SK-N-MC (cell line): ENCODE results near the gene TCN1.

Experiments used
- DNase-seq: peaks from one replicate; pipeline ENCODE4 v3.0.0-alpha.2; 2011; ENCODE audit warnings: low read depth, low spot score
- H3K27ac ChIP-seq: fragments of 200-600 bp; sonication (generic); 2 replicates; pipeline ENCODE4 v1.5.1; 2016; ENCODE audit warnings: mixed run types
- H3K36me3 ChIP-seq: fragments of 200-600 bp; sonication (generic); 2 replicates; pipeline ENCODE4 v1.6.1; 2017; ENCODE audit warnings: antibody characterized with exemption, low read length, mixed read lengths; ENCODE audit not compliant: insufficient read depth
- H3K4me3 ChIP-seq: fragments of 200-600 bp; sonication (generic); 2 replicates; pipeline ENCODE4 v1.5.1; 2016
- H3K9ac ChIP-seq: fragments of 200-600 bp; sonication (generic); 2 replicates; pipeline ENCODE4 v1.8.0; 2017; ENCODE audit warnings: mixed run types, mixed read lengths; ENCODE audit not compliant: insufficient read length
- H3K9me3 ChIP-seq: fragments of 200-600 bp; sonication (generic); 2 replicates; pipeline ENCODE4 v1.6.1; 2017; ENCODE audit warnings: low read depth, mild to moderate bottlenecking, antibody characterized with exemption, low read length, moderate library complexity, mixed read lengths
- EZH2 ChIP-seq: fragments of 200-600 bp; sonication (generic); IDR thresholded peaks from one replicate; pipeline ENCODE4 v1.6.1; 2017; ENCODE audit warnings: antibody characterized with exemption
- FOXP2 ChIP-seq: optimal IDR thresholded peaks from 2 replicates; pipeline ENCODE3; 2011; ENCODE audit warnings: mild to moderate bottlenecking, moderate library complexity; ENCODE audit not compliant: insufficient read depth; ENCODE audit errors: extremely low read length, control extremely low read depth
- POLR2AphosphoS5 ChIP-seq: IDR thresholded peaks from 2 replicates; pipeline ENCODE4 v1.6.1; 2012; ENCODE audit warnings: mild to moderate bottlenecking, low read depth, low read length, borderline replicate concordance

The TCN1 gene

DNA sequence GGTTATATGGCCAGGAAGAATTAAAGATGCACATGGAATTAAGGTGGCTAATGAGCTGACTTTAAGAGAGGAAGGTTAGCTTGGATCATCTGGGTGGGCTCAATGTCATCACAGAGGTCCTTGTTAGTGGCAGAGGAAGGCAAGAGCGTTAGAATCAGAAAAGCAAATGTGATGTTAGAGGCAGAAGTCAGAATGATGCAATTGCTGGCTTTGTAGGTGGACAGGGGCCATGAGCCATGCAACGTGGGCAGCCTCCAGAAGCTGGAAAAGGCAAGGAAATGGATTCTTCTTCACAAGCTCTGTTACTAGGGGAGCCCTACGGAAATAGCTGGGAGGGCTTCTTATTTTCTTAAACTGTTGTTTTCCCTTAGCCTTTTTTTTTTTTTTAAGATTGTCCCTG is 18.7 kb downstream of the TCN1 start:
- Histone ChIP-seq H3K27ac (no peak overlapping the region), H3K36me3 (no peaks in the 10 kb centered on the region), H3K9me3 (no peaks in the 10 kb centered on the region), H3K4me3 (no peak overlapping the region), H3K9ac (no peak overlapping the region)
- TF ChIP-seq POLR2AphosphoS5, result no peak
- no peak for TF ChIP-seq EZH2
- TF ChIP-seq FOXP2, result no peak
- DNase-seq, result no peak

DNA sequence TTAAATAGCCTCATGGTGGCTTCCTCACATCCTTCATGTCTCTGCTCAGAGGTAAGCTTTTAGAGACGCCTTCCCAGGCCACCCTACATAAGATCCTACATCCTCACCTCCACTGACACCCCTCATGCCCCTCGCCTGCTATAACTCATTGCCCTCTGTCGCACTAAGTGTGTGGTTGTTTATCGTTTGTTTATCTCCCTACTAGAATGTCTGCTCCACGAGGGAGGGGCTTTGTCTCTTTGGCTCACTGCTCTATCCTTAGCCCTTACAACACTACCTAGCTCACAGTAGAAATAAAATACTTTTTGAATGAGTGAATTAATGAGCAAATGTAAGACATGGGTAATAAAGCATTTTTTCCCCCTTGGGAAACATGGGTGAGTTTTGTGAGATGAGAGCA is 19.7 kb downstream of the TCN1 start:
- no peaks in the 10 kb centered on the region for H3K36me3 ChIP-seq
- DNase-seq, result no peak
- no peak overlapping the region for H3K9ac ChIP-seq
- H3K4me3 ChIP-seq, result no peak overlapping the region
- H3K27ac ChIP-seq, result no peak overlapping the region
- TF ChIP-seq EZH2, result no peak
- no peak for TF ChIP-seq FOXP2
- TF ChIP-seq POLR2AphosphoS5, result no peak
- H3K9me3 ChIP-seq, result no peaks in the 10 kb centered on the region

DNA sequence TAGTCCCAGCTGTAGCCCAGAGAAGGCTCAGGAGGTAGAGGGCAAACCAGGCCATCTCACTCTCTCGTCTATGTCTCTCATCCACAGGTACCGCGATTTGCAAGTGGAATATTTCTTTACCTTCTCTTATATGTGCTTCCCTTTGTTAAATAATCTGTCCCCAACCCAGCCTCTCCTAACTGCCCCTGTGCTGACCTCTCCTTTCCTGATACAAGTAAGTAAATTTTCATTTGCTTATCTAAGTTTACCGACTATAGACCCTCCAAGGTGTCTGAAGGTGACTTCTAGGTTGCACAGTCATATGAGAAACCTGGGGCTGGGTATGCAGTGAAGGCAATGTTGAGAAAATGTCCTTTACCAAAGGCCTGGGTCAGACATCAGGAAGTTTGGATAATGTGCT is 20.9 kb downstream of the TCN1 start, which contains the start of gene CBLIF:
Gene CBLIF, minus strand, starts transcription at position 101 of the 400 bp plus-strand sequence. Its CDS starts 46 bp downstream, at position 55.
- Histone ChIP-seq H3K9ac (no peak within 1 kb of the TSS), H3K9me3 (no peaks in the 10 kb centered on the region), H3K36me3 (no peaks in the 10 kb centered on the region), H3K27ac (no peak within 1 kb of the TSS), H3K4me3 (no peak within 1 kb of the TSS)
- no peak for TF ChIP-seq FOXP2
- TF ChIP-seq EZH2, result no peak
- no peak for TF ChIP-seq POLR2AphosphoS5
- no peak for DNase-seq

DNA sequence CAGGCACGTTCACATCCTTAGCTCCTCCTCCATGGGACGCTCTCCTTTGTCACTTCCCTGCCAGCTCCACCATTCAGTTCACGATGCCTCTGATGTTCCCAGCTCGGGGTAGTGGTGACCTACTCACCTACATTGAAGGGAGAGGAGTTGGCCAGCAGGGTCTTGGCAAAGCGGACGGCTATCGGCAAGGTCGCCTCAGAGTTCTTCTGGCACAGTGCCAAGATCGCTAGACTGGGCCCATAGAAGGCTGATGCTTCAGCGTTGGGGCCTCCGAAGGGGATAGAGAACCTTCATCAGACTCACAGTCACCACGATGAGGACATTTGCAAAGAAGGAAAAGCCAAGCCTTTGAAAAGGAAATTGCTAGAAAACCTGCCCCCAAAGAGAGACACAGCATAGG is 24.0 kb downstream of the TCN1 start:
- H3K9me3 ChIP-seq, result no peaks in the 10 kb centered on the region
- TF ChIP-seq POLR2AphosphoS5, result no peak
- TF ChIP-seq EZH2, result no peak
- no peak for TF ChIP-seq FOXP2
- H3K9ac ChIP-seq, result no peak overlapping the region
- H3K36me3 ChIP-seq, result no peaks in the 10 kb centered on the region
- no peak overlapping the region for H3K27ac ChIP-seq
- H3K4me3 ChIP-seq, result no peak overlapping the region
- DNase-seq, result no peak

DNA sequence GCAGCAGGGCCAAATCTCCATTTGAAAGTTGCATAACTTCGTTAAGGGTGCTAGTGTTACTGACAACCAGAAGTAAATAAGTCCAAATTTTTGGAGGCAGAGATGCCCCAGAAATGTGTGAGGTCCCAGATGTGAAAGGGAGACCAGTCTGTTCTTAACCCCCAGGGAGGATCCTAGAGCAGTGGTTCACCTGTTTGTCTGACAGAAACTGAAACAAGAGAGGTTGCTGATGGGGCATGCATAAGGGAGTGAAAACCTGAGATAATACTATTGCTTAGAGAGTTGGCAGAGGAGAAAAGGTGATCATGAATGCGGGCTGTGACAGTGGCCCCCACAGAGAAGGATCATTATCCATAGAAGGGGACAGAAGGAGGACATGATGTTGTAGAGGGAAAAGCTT is 24.8 kb downstream of the TCN1 start:
- TF ChIP-seq EZH2, result no peak
- TF ChIP-seq POLR2AphosphoS5, result no peak
- no peak for TF ChIP-seq FOXP2
- DNase-seq, result no peak
- H3K9ac ChIP-seq, result no peak overlapping the region
- H3K27ac ChIP-seq, result no peak overlapping the region
- no peaks in the 10 kb centered on the region for H3K9me3 ChIP-seq
- H3K4me3 ChIP-seq, result no peak overlapping the region
- H3K36me3 ChIP-seq, result no peaks in the 10 kb centered on the region

DNA sequence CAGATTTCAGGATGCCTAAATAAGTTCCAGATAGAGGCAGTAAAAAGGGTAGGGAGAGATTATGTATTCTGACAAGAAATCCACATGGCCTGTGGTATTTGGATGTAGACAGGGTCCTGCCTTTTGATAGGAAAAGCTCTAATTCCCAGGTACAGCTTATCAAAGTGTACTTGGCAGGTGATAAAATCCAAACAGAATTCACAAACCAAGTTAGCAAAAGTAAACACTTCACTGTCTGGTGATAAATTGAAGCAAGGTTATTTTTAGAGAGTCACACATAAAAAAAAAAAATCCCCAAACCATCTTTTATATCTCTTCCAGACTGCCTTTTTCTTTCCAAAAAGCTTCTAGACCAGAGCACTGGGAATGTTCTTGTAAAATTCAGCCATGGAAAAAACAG is 26.7 kb downstream of the TCN1 start:
- Histone ChIP-seq H3K9ac (no peak overlapping the region), H3K36me3 (no peaks in the 10 kb centered on the region), H3K4me3 (no peak overlapping the region), H3K9me3 (no peaks in the 10 kb centered on the region), H3K27ac (no peak overlapping the region)
- TF ChIP-seq POLR2AphosphoS5 (no peak), FOXP2 (no peak), EZH2 (no peak)
- DNase-seq, result no peak

DNA sequence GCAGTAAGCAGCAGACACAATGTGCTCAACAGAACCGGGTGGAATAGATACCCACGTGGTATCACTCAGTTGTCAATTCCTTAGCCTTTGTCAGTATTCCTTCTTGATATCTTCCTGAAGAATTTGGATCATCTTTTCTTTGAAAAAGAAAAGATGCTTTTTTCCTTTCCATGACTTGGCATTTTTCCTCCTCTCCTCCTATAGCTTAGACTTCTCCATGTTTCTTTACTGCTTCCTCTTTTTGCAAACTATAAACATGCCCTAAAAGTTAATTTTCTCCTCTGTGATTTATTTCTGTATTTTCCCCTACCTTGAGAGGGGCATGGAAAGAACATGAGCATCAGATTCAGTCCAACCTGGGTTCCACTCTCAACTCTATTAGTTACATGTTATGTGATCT is 32.7 kb downstream of the TCN1 start:
- H3K4me3 ChIP-seq, result no peak overlapping the region
- H3K9me3 ChIP-seq, result no peaks in the 10 kb centered on the region
- no peak overlapping the region for H3K27ac ChIP-seq
- no peak overlapping the region for H3K9ac ChIP-seq
- DNase-seq, result no peak
- no peaks in the 10 kb centered on the region for H3K36me3 ChIP-seq
- TF ChIP-seq FOXP2 (no peak), EZH2 (no peak), POLR2AphosphoS5 (no peak)

DNA sequence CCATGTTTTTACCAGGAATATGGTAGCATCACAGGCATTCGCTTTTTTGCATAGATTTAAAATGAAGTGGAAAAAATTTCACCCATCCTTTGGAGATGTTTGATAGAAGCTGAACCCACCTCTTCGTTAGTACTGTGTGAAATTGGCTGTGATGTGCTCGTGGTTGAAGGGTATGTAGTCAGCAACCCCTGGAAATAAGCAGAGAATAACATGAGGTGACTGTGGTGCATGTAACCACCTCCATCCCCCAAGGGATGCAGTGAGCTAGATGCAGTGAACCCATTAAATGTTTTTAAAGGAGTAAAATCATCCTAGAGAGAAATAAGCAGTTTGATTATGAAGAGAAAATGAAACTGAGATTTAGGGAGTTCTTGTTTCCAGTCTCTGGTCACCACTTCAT is 36.9 kb downstream of the TCN1 start:
- Histone ChIP-seq H3K4me3 (no peak overlapping the region), H3K36me3 (no peaks in the 10 kb centered on the region)
- TF ChIP-seq POLR2AphosphoS5, result no peak
- TF ChIP-seq FOXP2, result no peak
- no peak for TF ChIP-seq EZH2

DNA sequence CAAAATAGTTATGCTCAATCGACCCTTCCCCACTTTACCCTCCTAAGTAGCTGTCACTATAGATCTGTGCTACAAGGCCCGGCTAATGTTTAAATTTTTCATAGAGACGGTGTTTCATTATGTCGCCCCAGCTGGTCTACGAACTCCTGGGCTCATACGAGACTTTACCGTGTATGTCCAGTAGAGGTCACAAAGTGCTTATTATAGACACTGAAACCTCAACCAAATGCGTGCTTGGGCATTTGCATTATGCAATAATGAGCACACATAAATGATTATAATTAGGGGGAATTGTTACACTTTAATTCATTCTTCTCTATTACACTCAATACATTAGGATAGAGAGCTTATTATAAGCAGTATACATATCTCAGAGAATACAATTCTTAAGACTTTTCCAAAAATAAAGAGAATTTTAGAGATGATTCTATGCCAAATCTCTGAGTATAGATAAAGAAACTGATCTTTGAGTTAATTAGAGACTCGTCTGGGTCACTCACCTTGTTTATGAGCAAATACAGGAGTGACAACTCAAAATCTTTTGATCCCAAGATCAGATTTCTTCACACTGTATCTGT is 43.2 kb downstream of the TCN1 start:
- Histone ChIP-seq H3K9me3 (no peaks in the 10 kb centered on the region), H3K4me3 (no peak overlapping the region), H3K36me3 (no peaks in the 10 kb centered on the region), H3K27ac (no peak overlapping the region), H3K9ac (no peak overlapping the region)
- DNase-seq, result no peak
- TF ChIP-seq POLR2AphosphoS5 (no peak), FOXP2 (no peak), EZH2 (no peak)

More for the DNA sequence above, 36.9 kb downstream of the TCN1 start:
- Histone ChIP-seq H3K9ac (no peak overlapping the region), H3K27ac (no peak overlapping the region), H3K9me3 (no peaks in the 10 kb centered on the region)
- DNase-seq, result no peak
